ENCODE measurements around the gene ST6GALNAC6. TPM values are rescaled to one million over a fixed set of nuclear protein-coding genes. Genes with fewer than 3 reads are reported as not detected.

ST6GALNAC6 gene
- polyA plus RNA-seq, 1 donor from 2014 or later: 44.2 TPM

- Histone ChIP-seq H3K27ac (ENCODE audit: low read length) (no peak overlapping the region), H3K9me3 (ENCODE audit: low read length) (no peaks in the 10 kb centered on the region), H3K36me3 (ENCODE audit: insufficient read depth, low read length) (no peaks in the 10 kb centered on the region), H3K4me2 (ENCODE audit: low read length) (no peak overlapping the region), H2AFZ (ENCODE audit: low read depth, low read length) (no peak overlapping the region), H4K20me1 (ENCODE audit: insufficient read depth) (no peaks in the 10 kb centered on the region), H3K9me2 (ENCODE audit: insufficient read depth, low read length) (no peaks in the 10 kb centered on the region), H3K4me3 (ENCODE audit: low read length) (no peak overlapping the region), H3F3A (ENCODE audit: insufficient read depth, low read length, poor library complexity, severe bottlenecking) (no peaks in the 10 kb centered on the region), H3K79me2 (replicated peaks; ENCODE audit: insufficient read depth, low read length) (no peaks in the 10 kb centered on the region), H3K9ac (ENCODE audit: low read length) (no peak overlapping the region), H3K27me3 (ENCODE audit: insufficient read depth, low read depth, low read length) (peaks cover 35% of the 10 kb centered on the region)
- TF ChIP-seq MXI1 (conservative IDR thresholded peaks at IDR 0.05; ENCODE audit: poor library complexity, severe bottlenecking) (no peak), RAD21 (conservative IDR thresholded peaks at IDR 0.05) (no peak), EP300 (conservative IDR thresholded peaks at IDR 0.05; ENCODE audit: poor library complexity, severe bottlenecking) (no peak), TAF1 (IDR thresholded peaks at IDR 0.05; ENCODE audit: low read depth) (no peak), POLR2AphosphoS5 (IDR thresholded peaks at IDR 0.05) (no peak)
Observed at GRCh38 chr9:127923046-127923445, 23.6 kb upstream of the ST6GALNAC6 start.

GRCh38 chr9:127921557-127922120 lies 22.2 kb upstream of the ST6GALNAC6 start:
- no peak overlapping the region for H3K4me2 ChIP-seq (ENCODE audit: low read length)
- H3K79me2 ChIP-seq (replicated peaks; ENCODE audit: insufficient read depth, low read length): no peaks in the 10 kb centered on the region
- H4K20me1 ChIP-seq (ENCODE audit: insufficient read depth): no peaks in the 10 kb centered on the region
- H3K27ac ChIP-seq (ENCODE audit: low read length): no peak overlapping the region
- no peak overlapping the region for H2AFZ ChIP-seq (ENCODE audit: low read depth, low read length)
- peaks cover 21% of the 10 kb centered on the region for H3K27me3 ChIP-seq (ENCODE audit: insufficient read depth, low read depth, low read length)
- H3K9me2 ChIP-seq (ENCODE audit: insufficient read depth, low read length): no peaks in the 10 kb centered on the region
- no peaks in the 10 kb centered on the region for H3K9me3 ChIP-seq (ENCODE audit: low read length)
- no peaks in the 10 kb centered on the region for H3K36me3 ChIP-seq (ENCODE audit: insufficient read depth, low read length)
- TF ChIP-seq MXI1 (conservative IDR thresholded peaks at IDR 0.05; ENCODE audit: poor library complexity, severe bottlenecking): no peak
- TF ChIP-seq SMC3 (conservative IDR thresholded peaks at IDR 0.05; ENCODE audit: poor library complexity): peak; percentile 92
- TF ChIP-seq REST (IDR thresholded peaks at IDR 0.05; ENCODE audit: borderline replicate concordance): no peak
- peak; percentile 97 for TF ChIP-seq RAD21 (conservative IDR thresholded peaks at IDR 0.05)
- no peak for TF ChIP-seq TAF1 (IDR thresholded peaks at IDR 0.05; ENCODE audit: low read depth)
- no peak for TF ChIP-seq POLR2AphosphoS5 (IDR thresholded peaks at IDR 0.05)
- TF ChIP-seq EP300 (conservative IDR thresholded peaks at IDR 0.05; ENCODE audit: poor library complexity, severe bottlenecking): no peak
- peak; percentile 97 for TF ChIP-seq CTCF (IDR thresholded peaks at IDR 0.05; ENCODE audit: poor library complexity, severe bottlenecking)
- no peak overlapping the region for H3K4me3 ChIP-seq (ENCODE audit: low read length)
- no peak overlapping the region for H3K9ac ChIP-seq (ENCODE audit: low read length)
- H3F3A ChIP-seq (ENCODE audit: insufficient read depth, low read length, poor library complexity, severe bottlenecking): no peaks in the 10 kb centered on the region

- no peak overlapping the region for H3K27ac ChIP-seq (ENCODE audit: low read length)
- H3K79me2 ChIP-seq (replicated peaks; ENCODE audit: insufficient read depth, low read length): no peaks in the 10 kb centered on the region
Observed at GRCh38 chr9:127920794-127921193, 21.4 kb upstream of the ST6GALNAC6 start.

More at GRCh38 chr9:127920794-127921193, 21.4 kb upstream of the ST6GALNAC6 start:
- Histone ChIP-seq H2AFZ (ENCODE audit: low read depth, low read length) (no peak overlapping the region), H3K27me3 (ENCODE audit: insufficient read depth, low read depth, low read length) (peaks cover 13% of the 10 kb centered on the region), H3K9ac (ENCODE audit: low read length) (no peak overlapping the region), H3K36me3 (ENCODE audit: insufficient read depth, low read length) (no peaks in the 10 kb centered on the region), H3K4me3 (ENCODE audit: low read length) (no peak overlapping the region), H3K9me3 (ENCODE audit: low read length) (no peaks in the 10 kb centered on the region), H3K4me2 (ENCODE audit: low read length) (no peak overlapping the region), H4K20me1 (ENCODE audit: insufficient read depth) (no peaks in the 10 kb centered on the region), H3F3A (ENCODE audit: insufficient read depth, low read length, poor library complexity, severe bottlenecking) (no peaks in the 10 kb centered on the region), H3K9me2 (ENCODE audit: insufficient read depth, low read length) (no peaks in the 10 kb centered on the region)
- no peak for TF ChIP-seq RAD21 (conservative IDR thresholded peaks at IDR 0.05)
- TF ChIP-seq MXI1 (conservative IDR thresholded peaks at IDR 0.05; ENCODE audit: poor library complexity, severe bottlenecking): no peak
- TF ChIP-seq TAF1 (IDR thresholded peaks at IDR 0.05; ENCODE audit: low read depth): no peak
- TF ChIP-seq CTCF (IDR thresholded peaks at IDR 0.05; ENCODE audit: poor library complexity, severe bottlenecking): no peak
- TF ChIP-seq EZH2 (IDR thresholded peaks at IDR 0.05; ENCODE audit: borderline replicate concordance, insufficient read depth, low read length, poor library complexity, severe bottlenecking): no peak
- TF ChIP-seq REST (IDR thresholded peaks at IDR 0.05; ENCODE audit: borderline replicate concordance): no peak

All from neural cell (in vitro differentiated cells).